ENCODE data around the gene UBA3.

DNA sequence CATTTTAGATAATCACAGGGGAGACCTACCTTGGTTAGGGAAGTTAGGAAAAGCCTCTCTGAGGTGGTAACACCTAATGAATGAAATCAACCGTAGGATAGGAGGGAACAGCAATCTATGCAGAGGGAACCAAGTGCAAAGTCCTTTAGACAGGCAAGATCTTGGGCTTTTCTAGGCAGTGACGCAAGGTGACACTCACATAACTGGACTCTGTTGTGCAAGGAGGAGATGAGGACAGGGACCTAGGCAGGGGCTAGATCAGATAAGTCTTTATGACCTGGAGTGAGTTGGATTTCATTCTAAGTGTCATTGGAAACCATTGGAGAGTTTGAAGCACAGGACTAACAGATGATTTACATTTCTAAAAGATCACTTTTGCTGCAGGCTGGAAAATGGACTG, 46.8 kb upstream of the UBA3 start:
- TF ChIP-seq CTCF (IDR thresholded peaks at IDR 0.05; ENCODE audit: insufficient read depth, low read length) = no peak
- no peak for TF ChIP-seq POLR2AphosphoS5 (IDR thresholded peaks at IDR 0.05; ENCODE audit: low read depth)
- no peak for TF ChIP-seq REST (IDR thresholded peaks at IDR 0.05; ENCODE audit: insufficient replicate concordance, low read depth)
- no peak for TF ChIP-seq GABPA (IDR thresholded peaks at IDR 0.05; ENCODE audit: low read depth)
